ENCODE measurements around the gene TTLL11.
"Not testable (repeated sequence)": the region's sequence is repeated elsewhere in the genome, so short reads cannot be mapped to it uniquely, and the experiment has no call there.

TTLL11 gene

DNA sequence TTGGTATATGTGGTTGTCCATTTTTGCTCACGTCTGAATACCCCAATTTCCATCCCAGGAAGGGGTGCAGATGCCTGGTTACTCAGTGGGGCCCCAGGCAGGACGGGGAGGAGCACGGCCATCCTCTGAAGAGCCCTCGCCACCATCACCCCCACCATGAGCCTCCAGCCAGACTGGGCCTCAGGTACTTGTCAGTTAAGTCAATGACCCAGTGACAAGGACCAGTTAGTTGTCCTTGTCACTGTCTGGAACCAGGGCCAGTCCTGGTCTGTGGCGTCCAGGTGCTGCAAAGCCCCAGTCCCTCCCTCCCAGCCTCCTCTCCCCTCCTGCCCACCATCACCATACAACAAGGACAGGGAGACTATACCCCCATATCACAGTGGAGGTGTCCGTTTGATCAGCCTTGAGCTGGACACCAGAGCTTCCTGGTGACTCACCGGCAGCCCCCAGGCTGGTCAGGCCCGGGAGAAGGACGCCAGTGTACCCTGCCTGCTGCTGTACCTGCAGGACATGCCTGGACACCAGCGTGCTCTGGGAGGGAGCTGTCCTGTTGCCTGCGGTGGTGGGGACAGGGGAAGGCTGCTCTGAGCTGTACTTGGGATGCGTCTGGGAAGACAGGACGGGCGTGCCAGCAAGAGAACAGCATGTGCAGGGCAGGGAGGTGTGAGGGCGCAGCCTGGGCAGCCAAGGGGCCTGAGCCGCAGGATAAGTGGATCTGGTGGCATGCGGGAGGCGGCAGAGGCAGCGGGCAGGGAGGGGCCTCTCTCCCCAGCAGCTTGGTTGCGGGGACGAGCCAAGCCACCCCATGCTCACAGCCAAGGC, 32.6 kb upstream of the TTLL11 start:
- no peak for DNase-seq

- peak; percentile 64 for DNase-seq
Observed at GRCh38 chr9:122125158-122125508, 32.0 kb upstream of the TTLL11 start.

GRCh38 chr9:122124528-122124927, 31.4 kb upstream of the TTLL11 start:
- no peak for DNase-seq

DNA sequence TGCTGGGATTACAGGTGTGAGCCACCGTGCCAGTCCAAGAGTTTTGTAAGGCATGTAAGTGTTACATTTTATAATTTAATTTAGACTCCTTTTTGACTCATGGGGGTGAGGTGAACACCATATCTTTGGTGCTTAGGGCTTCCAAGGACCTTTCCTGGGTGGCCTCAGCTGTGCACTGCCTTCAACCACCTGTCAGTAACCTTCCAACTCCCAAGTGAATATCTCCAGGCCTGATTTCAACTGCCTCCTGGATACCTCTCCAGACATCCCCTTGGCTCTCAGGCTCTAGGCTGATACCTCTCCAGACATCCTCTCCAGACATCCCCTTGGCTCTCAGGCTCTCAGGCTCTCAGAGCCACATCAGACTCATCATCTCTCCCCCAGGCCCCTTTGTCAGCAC, 30.9 kb upstream of the TTLL11 start:
- no peak for DNase-seq

- peak; percentile 43 for DNase-seq
Observed at GRCh38 chr9:122122903-122123632, 30.0 kb upstream of the TTLL11 start.

- DNase-seq = no peak
Observed at GRCh38 chr9:122122468-122122867, 29.4 kb upstream of the TTLL11 start.

- DNase-seq = no peak
Observed at GRCh38 chr9:122121931-122122330, 28.8 kb upstream of the TTLL11 start.

- no peak for DNase-seq
Observed at GRCh38 chr9:122121391-122121790, 28.3 kb upstream of the TTLL11 start.

DNA sequence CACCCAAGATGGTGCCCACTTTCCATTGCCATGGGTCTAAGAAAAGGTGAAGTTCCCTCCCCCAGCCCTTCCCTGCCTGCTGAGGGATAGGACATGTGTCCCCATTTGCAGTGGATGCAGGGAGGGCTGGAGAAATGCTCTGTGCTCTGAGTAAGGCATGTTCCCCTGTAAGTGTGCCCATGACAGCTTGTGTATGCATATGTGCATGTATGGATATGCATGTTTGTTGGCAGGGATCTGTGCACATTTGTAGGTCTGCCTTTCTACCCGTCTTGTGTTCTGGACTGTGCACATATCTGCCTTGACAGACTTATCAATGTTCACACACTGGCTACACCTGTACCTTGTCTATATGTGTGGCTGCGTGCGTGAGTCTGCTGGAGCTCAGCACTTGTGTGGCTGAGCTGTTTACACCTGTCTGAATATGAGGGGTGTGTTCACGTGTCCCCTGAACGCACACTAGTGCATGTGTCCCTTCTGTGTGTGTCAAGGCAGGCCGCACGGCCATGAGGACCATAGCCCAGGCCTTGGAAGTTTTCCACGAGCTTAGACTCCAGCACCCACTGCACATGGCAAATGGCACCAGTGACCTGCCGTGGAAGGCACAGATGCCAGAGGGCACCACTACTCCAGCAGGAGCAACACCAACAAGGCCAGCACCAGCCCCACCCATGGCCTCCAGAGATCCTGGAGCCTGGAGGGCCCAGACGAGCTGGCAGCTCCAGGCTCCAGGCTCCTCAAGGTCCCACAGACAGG, 27.4 kb upstream of the TTLL11 start:
- no peak for DNase-seq

GRCh38 chr9:122119721-122120120, 26.6 kb upstream of the TTLL11 start:
- no peak for DNase-seq

DNA sequence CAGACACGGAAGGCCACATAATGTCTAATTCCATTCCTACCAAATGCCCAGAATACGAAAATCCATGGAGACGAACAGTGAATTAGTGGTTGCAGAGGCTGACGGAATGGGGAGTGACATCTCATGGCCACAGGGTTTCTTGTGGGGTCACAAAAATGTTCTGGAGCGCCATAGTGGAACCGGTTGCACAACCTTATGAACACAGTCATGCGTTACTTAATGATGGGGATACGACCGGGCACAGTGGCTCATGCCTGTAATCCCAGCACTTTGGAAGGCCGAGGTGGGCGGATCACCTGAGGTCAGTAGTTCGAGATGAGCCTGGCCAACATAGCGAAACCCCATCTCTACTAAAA, 26.0 kb upstream of the TTLL11 start:
- DNase-seq = no peak

- no peak for DNase-seq
Observed at GRCh38 chr9:122118343-122119165, 25.4 kb upstream of the TTLL11 start.

GRCh38 chr9:122117241-122117640, 24.1 kb upstream of the TTLL11 start:
- not testable (repeated sequence) for DNase-seq

DNA sequence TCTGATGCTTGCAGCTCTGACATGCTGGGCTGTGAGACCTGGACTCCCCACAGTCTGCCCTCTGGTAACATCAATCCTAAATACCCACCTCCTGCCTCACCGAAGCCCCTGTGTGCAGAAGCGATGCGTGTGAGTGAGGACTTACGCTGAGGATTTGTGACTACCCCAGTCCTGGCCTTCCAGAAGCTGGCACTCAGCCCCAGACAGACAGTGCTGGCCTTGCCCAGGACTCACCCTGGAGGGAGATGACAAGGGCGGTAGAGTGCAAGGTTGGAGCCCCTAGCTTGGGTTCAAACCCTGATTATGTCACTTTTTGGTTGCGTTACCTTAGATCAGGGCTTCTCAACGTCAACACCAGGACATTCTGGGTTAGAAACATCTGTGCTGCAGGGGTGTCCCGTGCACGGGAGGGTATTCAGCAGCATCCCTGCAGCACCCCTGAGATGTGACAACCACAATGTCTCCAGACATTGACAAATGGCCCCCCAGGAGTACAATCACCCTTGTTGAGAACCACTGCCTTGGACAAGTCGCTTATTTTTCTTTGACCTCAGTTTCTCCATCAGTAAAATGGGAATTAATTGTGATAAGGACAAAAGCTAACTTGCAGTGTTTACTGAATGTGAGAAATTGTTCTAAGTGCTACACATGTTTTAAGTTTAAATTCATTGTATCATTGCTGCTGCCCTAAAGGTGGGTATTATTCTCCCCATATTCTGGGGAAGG, 23.5 kb upstream of the TTLL11 start:
- no peak for DNase-seq

GRCh38 chr9:122116040-122116439, 22.9 kb upstream of the TTLL11 start:
- DNase-seq = no peak

DNA sequence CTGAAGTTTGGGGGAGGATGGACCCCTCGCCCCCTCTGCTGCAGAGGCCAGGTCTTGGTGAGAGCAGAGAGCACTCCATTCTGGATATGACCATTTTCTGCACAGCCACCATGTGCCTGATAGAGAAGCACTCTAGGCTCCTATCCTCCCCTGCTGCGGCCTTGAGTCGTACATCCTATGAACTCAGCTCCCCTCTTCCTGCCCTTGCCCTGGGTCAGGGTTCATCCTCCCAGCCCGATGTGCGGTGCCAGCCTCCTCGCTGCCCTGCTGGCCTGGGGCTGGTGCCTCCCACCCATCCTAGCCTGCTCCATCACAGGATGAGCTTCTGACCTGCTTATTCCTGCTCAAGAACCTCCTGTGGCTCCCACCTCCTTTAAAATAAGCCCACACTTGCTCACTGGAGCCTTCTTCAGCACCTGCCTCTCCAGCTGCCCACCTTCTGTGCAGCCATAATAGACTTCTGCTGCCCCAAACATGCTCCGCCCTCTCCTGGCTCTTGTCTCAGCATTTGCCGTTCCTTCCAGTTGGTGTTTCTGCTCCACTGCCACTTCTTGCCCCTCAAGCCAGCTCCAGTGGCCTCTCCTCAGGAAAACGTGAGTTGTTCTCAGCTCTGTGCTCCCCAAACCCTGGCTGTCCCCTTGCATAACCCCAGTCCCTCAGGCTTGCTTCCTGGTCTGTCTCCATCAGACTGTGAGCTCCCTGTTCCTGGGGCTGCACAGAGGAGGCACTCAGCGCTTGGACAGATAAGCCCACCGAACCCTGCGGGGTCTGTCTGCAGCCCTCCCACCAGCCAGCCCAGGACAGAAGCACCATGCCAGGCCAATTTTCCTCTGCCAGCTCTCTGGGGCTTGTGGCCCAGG, 22.3 kb upstream of the TTLL11 start:
- DNase-seq = no peak

DNA sequence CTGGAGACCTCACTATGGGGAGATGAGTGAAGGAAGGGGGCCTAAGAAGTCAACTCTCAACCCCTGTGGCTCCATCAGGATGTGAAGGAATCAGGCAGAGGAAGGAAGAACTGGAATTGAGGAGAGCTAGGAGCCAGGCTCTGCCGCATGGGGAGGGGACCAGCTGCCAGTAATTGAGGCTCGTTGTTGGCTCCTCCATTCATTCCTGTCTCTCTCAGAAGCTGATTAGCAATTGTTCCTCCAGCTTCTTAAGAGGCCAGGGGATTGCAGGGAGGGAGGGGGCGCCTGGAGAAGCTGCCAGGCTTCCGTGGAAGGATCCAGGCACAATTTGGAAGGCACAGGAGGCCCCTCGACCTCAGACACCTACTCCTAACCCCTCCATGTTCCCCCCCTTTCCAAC, 20.5 kb upstream of the TTLL11 start:
- no peak for DNase-seq

GRCh38 chr9:122112238-122112637, 19.1 kb upstream of the TTLL11 start:
- DNase-seq = no peak

- DNase-seq = no peak
Observed at GRCh38 chr9:122111413-122112085, 18.4 kb upstream of the TTLL11 start.

GRCh38 chr9:122110100-122110833, 17.2 kb upstream of the TTLL11 start:
- DNase-seq = no peak
